IMR-90 (cell line): ENCODE data around the gene DENND1A. TPM values are rescaled to one million over a fixed set of nuclear protein-coding genes. Genes with fewer than 3 reads are reported as not detected.

Experiments
- ATAC-seq: fragments of 200-7000 bp; cut with Tn5 transposase; 2 replicates; pipeline ENCODE4 v1.9.1; 2020; ENCODE audit warnings: low read depth, mild to moderate bottlenecking, moderate library complexity
- BruUV-seq: library from RNA; stranded (reverse); fragments of 400-500 nt; replicated peaks from 2 replicates; lab custom pipeline; 2021; lab: Mats Ljungman, UMichigan
- CTCF ChIA-PET: fragments of 300-600 bp; formaldehyde crosslinking; extraction: SDS; loops from one replicate; lab custom pipeline; 2021; ENCODE audit warnings: antibody characterized with exemption; lab: Yijun Ruan, JAX
- POLR2A ChIA-PET: fragments of 300-600 bp; sonication (Branson Sonifier 250); formaldehyde crosslinking; loops from one replicate; lab custom pipeline; 2022; ENCODE audit warnings: antibody characterized with exemption; ENCODE audit not compliant: unreplicated experiment; lab: Charles Lee
- DNase-seq: peaks from one replicate; pipeline ENCODE4 v3.0.0; 2013
- H2AFZ ChIP-seq: replicated peaks from 2 replicates; pipeline ENCODE3; 2013; ENCODE audit warnings: low read length, mild to moderate bottlenecking; ENCODE audit not compliant: poor library complexity
- H2AK5ac ChIP-seq: 2 replicates; pipeline ENCODE4 v1.6.1; 2013; ENCODE audit warnings: low read depth, low read length, inconsistent platforms
- H2AK9ac ChIP-seq: replicated peaks from 2 replicates; pipeline ENCODE3; 2013; ENCODE audit warnings: mild to moderate bottlenecking, low read depth, low read length, moderate library complexity; ENCODE audit not compliant: poor library complexity
- H2BK120ac ChIP-seq: 2 replicates; pipeline ENCODE4 v1.6.1; 2013; ENCODE audit warnings: low read depth, low read length, inconsistent platforms
- H2BK15ac ChIP-seq: 3 replicates; pipeline ENCODE4 v1.6.1; 2013; ENCODE audit warnings: low read depth, low read length, inconsistent platforms
- H2BK20ac ChIP-seq: 2 replicates; pipeline ENCODE4 v1.6.1; 2013; ENCODE audit warnings: low read depth, mild to moderate bottlenecking, inconsistent platforms, low read length, moderate library complexity
- H2BK5ac ChIP-seq: 2 replicates; pipeline ENCODE4 v1.6.1; 2013; ENCODE audit warnings: mild to moderate bottlenecking, low read depth, low read length, inconsistent platforms; ENCODE audit not compliant: poor library complexity, severe bottlenecking
- H3K14ac ChIP-seq: replicated peaks from 2 replicates; pipeline ENCODE4 v1.6.1; 2013; ENCODE audit warnings: low read depth, low read length, inconsistent platforms
- H3K18ac ChIP-seq: 2 replicates; pipeline ENCODE4 v1.6.1; 2013; ENCODE audit warnings: low read depth, low read length, control low read depth
- H3K23ac ChIP-seq: 2 replicates; pipeline ENCODE4 v1.6.1; 2013; ENCODE audit warnings: low read depth, low read length, inconsistent platforms
- H3K27ac ChIP-seq: 2 replicates; pipeline ENCODE4 v1.5.1; 2013; ENCODE audit warnings: mild to moderate bottlenecking, control low read depth, low read length; ENCODE audit not compliant: insufficient read depth
- H3K27me3 ChIP-seq: 2 replicates; pipeline ENCODE4 v1.6.1; 2013; ENCODE audit warnings: low read length; ENCODE audit not compliant: control insufficient read depth, insufficient read depth
- H3K36me3 ChIP-seq: 2 replicates; pipeline ENCODE4 v1.6.1; 2013; ENCODE audit warnings: low read length, mixed read lengths; ENCODE audit not compliant: control insufficient read depth, insufficient read depth
- H3K4ac ChIP-seq: 2 replicates; pipeline ENCODE4 v1.6.1; 2013; ENCODE audit warnings: low read depth, low read length, inconsistent platforms
- H3K4me1 ChIP-seq: 2 replicates; pipeline ENCODE4 v1.6.1; 2013; ENCODE audit warnings: low read length, mixed read lengths; ENCODE audit not compliant: control insufficient read depth, insufficient read depth
- H3K4me2 ChIP-seq: 2 replicates; pipeline ENCODE4 v1.6.1; 2013; ENCODE audit warnings: low read depth, mild to moderate bottlenecking, control low read depth, low read length, moderate library complexity
- H3K4me3 ChIP-seq: 2 replicates; pipeline ENCODE4 v1.5.1; 2013; ENCODE audit warnings: low read depth, mild to moderate bottlenecking, control low read depth, low read length, moderate library complexity; ENCODE audit not compliant: insufficient read depth
- H3K56ac ChIP-seq: 2 replicates; pipeline ENCODE4 v1.6.1; 2013; ENCODE audit warnings: low read length, inconsistent platforms; ENCODE audit not compliant: insufficient read depth; ENCODE audit errors: extremely low read depth
- H3K79me1 ChIP-seq, 2 experiments: 2 replicates each; pipeline ENCODE4 v1.6.1; 2013; ENCODE audit warnings: low read length in 2 of 2, inconsistent platforms in 1 of 2, low read depth in 1 of 2
- H3K9ac ChIP-seq: 2 replicates; pipeline ENCODE4 v1.6.1; 2013; ENCODE audit warnings: low read depth, low read length, control low read depth
- H3K9me1 ChIP-seq: 2 replicates; pipeline ENCODE4 v1.6.1; 2013; ENCODE audit warnings: low read length, inconsistent platforms; ENCODE audit not compliant: insufficient read depth
- H3K9me3 ChIP-seq: 2 replicates; pipeline ENCODE4 v1.6.1; 2013; ENCODE audit warnings: low read length; ENCODE audit not compliant: control insufficient read depth, insufficient read depth
- H4K20me1 ChIP-seq: 2 replicates; pipeline ENCODE4 v1.6.1; 2013; ENCODE audit warnings: low read length, inconsistent platforms; ENCODE audit not compliant: insufficient read depth
- H4K5ac ChIP-seq: 2 replicates; pipeline ENCODE4 v1.6.1; 2013; ENCODE audit warnings: mild to moderate bottlenecking, low read depth, low read length, control low read depth
- H4K8ac ChIP-seq, 2 experiments: 2 replicates each; pipeline ENCODE4 v1.6.1; 2013; ENCODE audit warnings: low read depth in 2 of 2, low read length in 2 of 2, control low read depth in 1 of 2, inconsistent platforms in 1 of 2
- H4K91ac ChIP-seq: 2 replicates; pipeline ENCODE4 v1.6.1; 2013; ENCODE audit warnings: low read depth, low read length, inconsistent platforms; ENCODE audit not compliant: insufficient read depth
- BHLHE40 ChIP-seq: fragments of 150-350 bp; IDR thresholded peaks from 2 replicates; pipeline ENCODE4 v1.6.1; 2016; ENCODE audit warnings: mild to moderate bottlenecking, low read depth, low read length
- CEBPB ChIP-seq: IDR thresholded peaks from 2 replicates; pipeline ENCODE4 v1.6.1; 2012; ENCODE audit warnings: low read depth, low read length, improper control_type of control experiment
- ELK1 ChIP-seq: fragments of 150-350 bp; IDR thresholded peaks from 2 replicates; pipeline ENCODE4 v1.6.1; 2016; ENCODE audit warnings: low read depth, mild to moderate bottlenecking, low read length, moderate library complexity, borderline replicate concordance
- MXI1 ChIP-seq: IDR thresholded peaks from 2 replicates; pipeline ENCODE4 v1.6.1; 2012; ENCODE audit warnings: low read depth, mild to moderate bottlenecking, low read length, moderate library complexity, borderline replicate concordance
- NFE2L2 ChIP-seq: fragments of 150-350 bp; IDR thresholded peaks from 2 replicates; pipeline ENCODE4 v1.6.1; 2016; ENCODE audit warnings: low read depth, mild to moderate bottlenecking, low read length
- RAD21 ChIP-seq: IDR thresholded peaks from 2 replicates; pipeline ENCODE4 v1.6.1; 2012; ENCODE audit warnings: low read length, improper control_type of control experiment
- RFX5 ChIP-seq: IDR thresholded peaks from 2 replicates; pipeline ENCODE4 v1.8.0; 2012; ENCODE audit warnings: low read depth, mild to moderate bottlenecking, low read length, moderate library complexity
- SMC3 ChIP-seq: fragments of 150-350 bp; IDR thresholded peaks from 2 replicates; pipeline ENCODE4 v1.6.1; 2016; ENCODE audit warnings: low read depth, mild to moderate bottlenecking, antibody characterized with exemption, low read length, moderate library complexity
- USF2 ChIP-seq: fragments of 150-350 bp; IDR thresholded peaks from 2 replicates; pipeline ENCODE4 v1.6.1; 2017; ENCODE audit warnings: mild to moderate bottlenecking, antibody characterized with exemption, low read length, low read depth
- WGBS, 2 experiments: methylation state at CpG; one replicate each; pipeline versions ENCODE4 v1.1.5 to v1.1.7; 2013; ENCODE audit warnings: missing lambda C conversion rate in 2 of 2; ENCODE audit not compliant: insufficient read length in 1 of 2; ENCODE audit errors: extremely low coverage in 2 of 2; 5-methylcytosine and 5-hydroxymethylcytosine counted together
- dilution Hi-C: fragments of 300-500 bp; cut with HindIII; formaldehyde crosslinking; loops from one replicate; pipeline ENCODE4 v1.14.3; 2018; ENCODE audit warnings: low sequenced_read_pairs; ENCODE audit not compliant: unreplicated experiment
- in situ Hi-C: fragments of 300-500 bp; cut with MboI; formaldehyde crosslinking; loops from 3 replicates; pipeline ENCODE4 v1.14.3; 2019; ENCODE audit warnings: low sequenced_read_pairs, inconsistent platforms, mixed read lengths
- intact Hi-C: fragments of 100-400 bp; cut with micrococcal nuclease; formaldehyde crosslinking; loops from 2 replicates; pipeline ENCODE4 v1.10.0; 2022
- polyA plus RNA-seq, 3 experiments: library from polyadenylated mRNA; depleted of rRNA; stranded (reverse); fragments of >200 nt; gene quantifications; 2 replicates each; pipeline ENCODE4 v1.2.3, GENCODE V29; 2012; ENCODE audit warnings: low replicate concordance in 1 of 3
- total RNA-seq: library from RNA; depleted of rRNA; stranded (reverse); fragments of >200 nt; gene quantifications from 2 replicates; pipeline ENCODE4 v1.2.3, GENCODE V29; 2012
- TF ChIP-seq, protein P1 (sequence below): conservative IDR thresholded peaks from 2 replicates; pipeline ENCODE4 v1.5.1; 2012; ENCODE audit warnings: mild to moderate bottlenecking, low read depth, low read length, improper control_type of control experiment

The DENND1A gene
- total and polyA plus RNA-seq, 2 of the 4 experiments (the other 2 are of a cell fraction), result 21.4 to 27.6 TPM

DNA sequence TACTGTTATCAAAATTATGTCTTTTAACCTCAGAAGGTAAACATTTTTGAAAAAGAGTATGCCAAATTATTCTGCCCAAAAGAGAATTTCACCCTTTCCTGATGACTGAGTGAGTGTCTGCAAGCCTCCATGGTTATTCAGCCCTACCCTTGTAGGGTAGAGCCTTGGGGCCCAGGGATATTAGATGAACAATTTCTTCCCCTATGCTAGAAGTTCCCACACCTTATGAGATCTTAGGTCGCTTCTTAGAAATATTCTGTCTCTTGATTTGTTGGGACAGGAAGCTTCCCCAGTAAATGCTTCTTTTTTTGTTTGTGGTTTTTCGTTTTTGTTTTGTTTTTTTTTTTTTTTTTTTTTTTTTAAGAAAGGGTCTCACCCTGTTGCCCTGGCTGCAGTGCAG is 570.8 kb downstream of the DENND1A start:
- in situ Hi-C loops, result no loop called here
- ChIA-PET CTCF (interaction anchor here (0.6 to 1.1 kb wide), 2 partner anchors 27 to 125 kb away, joined by 4 to 6 read pairs; no protein-coding TSS in a partner anchor), POLR2A (no interaction called here)
- H2BK15ac ChIP-seq, result no peak overlapping the region
- no peak overlapping the region for H3K4me3 ChIP-seq
- WGBS, 2 experiments, result no CpG with 5 or more reads among the region's 2 CpGs
- H2BK5ac ChIP-seq, result no peak overlapping the region
- H3K27ac ChIP-seq, result no peak overlapping the region
- no peak for TF ChIP-seq CEBPB
- no peak for TF ChIP-seq BHLHE40
- no peak for TF ChIP-seq RAD21
- no peak for TF ChIP-seq USF2
- TF ChIP-seq, protein P1, sequence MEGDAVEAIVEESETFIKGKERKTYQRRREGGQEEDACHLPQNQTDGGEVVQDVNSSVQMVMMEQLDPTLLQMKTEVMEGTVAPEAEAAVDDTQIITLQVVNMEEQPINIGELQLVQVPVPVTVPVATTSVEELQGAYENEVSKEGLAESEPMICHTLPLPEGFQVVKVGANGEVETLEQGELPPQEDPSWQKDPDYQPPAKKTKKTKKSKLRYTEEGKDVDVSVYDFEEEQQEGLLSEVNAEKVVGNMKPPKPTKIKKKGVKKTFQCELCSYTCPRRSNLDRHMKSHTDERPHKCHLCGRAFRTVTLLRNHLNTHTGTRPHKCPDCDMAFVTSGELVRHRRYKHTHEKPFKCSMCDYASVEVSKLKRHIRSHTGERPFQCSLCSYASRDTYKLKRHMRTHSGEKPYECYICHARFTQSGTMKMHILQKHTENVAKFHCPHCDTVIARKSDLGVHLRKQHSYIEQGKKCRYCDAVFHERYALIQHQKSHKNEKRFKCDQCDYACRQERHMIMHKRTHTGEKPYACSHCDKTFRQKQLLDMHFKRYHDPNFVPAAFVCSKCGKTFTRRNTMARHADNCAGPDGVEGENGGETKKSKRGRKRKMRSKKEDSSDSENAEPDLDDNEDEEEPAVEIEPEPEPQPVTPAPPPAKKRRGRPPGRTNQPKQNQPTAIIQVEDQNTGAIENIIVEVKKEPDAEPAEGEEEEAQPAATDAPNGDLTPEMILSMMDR, result no peak
- TF ChIP-seq RFX5, result no peak
- no peak for TF ChIP-seq MXI1
- no peak for TF ChIP-seq SMC3
- TF ChIP-seq NFE2L2, result no peak
- TF ChIP-seq ELK1, result no peak
- H4K5ac ChIP-seq, result no peak overlapping the region
- no peak for DNase-seq
- peaks cover 8% of the 10 kb centered on the region; the same call in 1 of the 2 replicates for H3K4me1 ChIP-seq
- H2AK9ac ChIP-seq, result no peak overlapping the region
- intact Hi-C loops, result loop anchor here (10.0 kb wide), 2 partner anchors 354 to 514 kb away; no protein-coding TSS in a partner anchor
- H3K27me3 ChIP-seq, result peaks cover 33% of the 10 kb centered on the region
- no peak overlapping the region for H3K56ac ChIP-seq
- no peaks in the 10 kb centered on the region for H4K20me1 ChIP-seq
- no peak overlapping the region for H4K91ac ChIP-seq
- no peak for ATAC-seq
- no peak overlapping the region for H3K4me2 ChIP-seq
- H2AFZ ChIP-seq, result no peak overlapping the region
- no peak overlapping the region for H3K9ac ChIP-seq
- no TSS peak for BruUV-seq
- no peak overlapping the region for H3K4ac ChIP-seq
- no peak overlapping the region for H4K8ac ChIP-seq
- H3K36me3 ChIP-seq, result no peaks in the 10 kb centered on the region
- no peak overlapping the region for H3K14ac ChIP-seq
- no peak overlapping the region for H3K23ac ChIP-seq
- no peaks in the 10 kb centered on the region for H3K9me1 ChIP-seq
- no peaks in the 10 kb centered on the region for H3K79me1 ChIP-seq
- no peak overlapping the region for H2BK120ac ChIP-seq
- H3K9me3 ChIP-seq, result no peaks in the 10 kb centered on the region
- no peak overlapping the region for H2AK5ac ChIP-seq
- no peak overlapping the region for H3K18ac ChIP-seq
- no peak overlapping the region for H2BK20ac ChIP-seq
- dilution Hi-C loops, result no loop called here
